ENCODE data around the gene FZD2.

The FZD2 gene

DNA sequence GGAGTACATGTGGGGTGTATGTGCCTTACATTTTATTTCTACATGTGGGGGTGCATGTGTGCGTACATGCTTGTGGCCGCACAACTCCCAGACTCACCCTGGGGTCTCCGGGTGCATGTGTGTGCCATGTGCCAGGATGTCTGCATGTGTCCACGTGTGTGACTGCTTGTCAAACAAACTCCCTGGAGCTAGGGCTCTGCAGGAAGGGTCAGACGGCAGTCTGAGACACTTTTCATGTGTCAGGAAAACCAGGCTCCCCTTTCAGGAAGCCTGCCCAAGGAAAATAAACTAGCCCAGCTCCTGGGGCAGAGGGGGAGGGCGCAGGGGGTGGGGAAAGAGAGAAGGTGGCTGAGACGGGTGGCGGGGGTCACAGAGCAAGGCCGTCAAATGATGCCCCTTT is 44.7 kb downstream of the FZD2 start:
- Histone ChIP-seq H3K27me3 (ENCODE audit: insufficient read depth, low read length) (no peaks in the 10 kb centered on the region), H3K4me3 (ENCODE audit: low read length) (no peak overlapping the region), H3K27ac (ENCODE audit: low read depth, low read length) (no peak overlapping the region), H3K9ac (ENCODE audit: low read depth, low read length) (no peak overlapping the region), H3K4me1 (ENCODE audit: insufficient read depth, low read length) (peaks cover 14% of the 10 kb centered on the region), H3K36me3 (ENCODE audit: insufficient read depth, low read length) (no peaks in the 10 kb centered on the region), H3K9me3 (ENCODE audit: insufficient read depth, low read depth, low read length) (no peaks in the 10 kb centered on the region)
- WGBS: 84% methylated on average over 9 of the region's 9 CpGs

DNA sequence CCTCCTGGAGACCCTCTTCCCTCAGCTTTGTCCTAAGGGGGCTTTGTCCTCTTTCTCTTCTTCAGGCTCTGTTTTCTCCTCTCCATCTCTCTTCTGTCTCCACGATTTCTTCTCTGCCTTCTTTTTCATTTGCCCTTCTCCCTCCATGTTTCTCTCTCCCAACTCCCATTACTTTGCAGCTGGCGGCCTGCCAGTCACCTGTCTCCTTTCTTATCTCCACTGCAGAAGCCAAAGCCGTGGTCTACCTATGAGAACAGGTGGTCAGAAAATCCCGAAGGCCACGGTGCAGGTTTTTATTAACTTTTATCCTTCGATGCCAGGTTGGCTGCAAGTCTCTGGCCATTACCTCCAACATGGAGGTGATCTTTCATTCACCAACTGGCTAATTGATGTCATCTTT is 45.1 kb downstream of the FZD2 start:
- 84% methylated on average over 6 of the region's 6 CpGs for WGBS
- Histone ChIP-seq H3K36me3 (ENCODE audit: insufficient read depth, low read length) (no peaks in the 10 kb centered on the region), H3K27ac (ENCODE audit: low read depth, low read length) (no peak overlapping the region), H3K9me3 (ENCODE audit: insufficient read depth, low read depth, low read length) (no peaks in the 10 kb centered on the region), H3K4me3 (ENCODE audit: low read length) (no peak overlapping the region), H3K27me3 (ENCODE audit: insufficient read depth, low read length) (no peaks in the 10 kb centered on the region), H3K9ac (ENCODE audit: low read depth, low read length) (no peak overlapping the region), H3K4me1 (ENCODE audit: insufficient read depth, low read length) (peaks cover 14% of the 10 kb centered on the region)

DNA sequence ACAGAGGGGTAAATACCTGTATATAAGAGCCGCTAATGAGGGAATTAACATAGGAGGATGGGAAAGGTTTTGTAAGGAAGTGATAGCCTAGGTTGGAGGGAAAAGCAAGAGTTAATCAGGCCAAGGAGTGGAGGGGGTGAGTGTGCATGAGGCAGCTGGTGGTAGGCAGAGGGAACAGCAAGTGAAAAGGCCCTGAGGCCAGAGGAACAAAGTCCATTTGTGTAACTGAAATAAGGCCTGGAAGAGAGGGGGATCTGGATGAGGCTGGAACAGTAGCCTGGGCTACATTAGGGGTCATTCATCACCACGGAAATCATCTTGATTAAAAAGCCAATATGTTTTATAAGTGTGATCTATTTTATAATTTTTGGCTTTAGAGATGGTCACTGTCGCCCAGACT is 45.7 kb downstream of the FZD2 start:
- Histone ChIP-seq H3K9me3 (ENCODE audit: insufficient read depth, low read depth, low read length) (no peaks in the 10 kb centered on the region), H3K27ac (ENCODE audit: low read depth, low read length) (no peak overlapping the region), H3K4me1 (ENCODE audit: insufficient read depth, low read length) (peaks cover 17% of the 10 kb centered on the region), H3K9ac (ENCODE audit: low read depth, low read length) (no peak overlapping the region), H3K36me3 (ENCODE audit: insufficient read depth, low read length) (no peaks in the 10 kb centered on the region), H3K4me3 (ENCODE audit: low read length) (no peak overlapping the region), H3K27me3 (ENCODE audit: insufficient read depth, low read length) (no peaks in the 10 kb centered on the region)
- WGBS: 95% methylated on average over 3 of the region's 3 CpGs

DNA sequence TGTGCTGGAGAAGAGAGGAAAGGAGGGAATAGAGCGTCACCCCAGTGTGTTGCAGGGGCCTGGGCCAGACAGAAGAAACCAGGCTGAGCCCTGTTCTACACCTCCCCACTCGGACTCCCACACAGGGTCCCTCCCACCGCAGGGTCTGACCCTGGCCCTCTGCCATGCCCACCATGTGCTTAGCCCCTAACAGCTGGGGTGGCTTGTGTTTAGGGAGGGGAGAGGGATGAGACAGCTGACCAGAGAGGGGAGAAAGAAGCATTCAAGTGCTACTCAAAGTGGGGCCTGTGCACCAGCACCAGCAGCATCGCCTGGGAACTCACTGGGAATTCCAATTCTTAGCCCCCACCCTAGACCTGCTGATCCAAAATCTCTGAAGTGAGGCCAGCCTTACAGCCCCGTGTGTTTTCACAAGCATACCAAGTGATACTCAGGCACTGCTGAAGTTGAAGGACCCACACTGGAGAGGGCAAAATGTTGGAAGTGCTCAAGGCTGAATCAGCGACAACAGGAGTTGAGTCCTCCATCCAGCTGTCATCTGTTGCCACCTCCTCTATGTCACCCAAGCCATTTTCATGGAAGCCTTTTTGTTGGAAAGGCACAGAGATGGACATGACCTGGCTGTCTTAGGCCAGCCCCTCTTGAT is 47.0 kb downstream of the FZD2 start:
- Histone ChIP-seq H3K4me3 (ENCODE audit: low read length) (no peak overlapping the region), H3K9me3 (ENCODE audit: insufficient read depth, low read depth, low read length) (no peaks in the 10 kb centered on the region), H3K9ac (ENCODE audit: low read depth, low read length) (no peak overlapping the region), H3K27ac (ENCODE audit: low read depth, low read length) (no peak overlapping the region), H3K4me1 (ENCODE audit: insufficient read depth, low read length) (peaks cover 22% of the 10 kb centered on the region), H3K36me3 (ENCODE audit: insufficient read depth, low read length) (no peaks in the 10 kb centered on the region), H3K27me3 (ENCODE audit: insufficient read depth, low read length) (no peaks in the 10 kb centered on the region)
- 85% methylated on average over 6 of the region's 6 CpGs for WGBS

DNA sequence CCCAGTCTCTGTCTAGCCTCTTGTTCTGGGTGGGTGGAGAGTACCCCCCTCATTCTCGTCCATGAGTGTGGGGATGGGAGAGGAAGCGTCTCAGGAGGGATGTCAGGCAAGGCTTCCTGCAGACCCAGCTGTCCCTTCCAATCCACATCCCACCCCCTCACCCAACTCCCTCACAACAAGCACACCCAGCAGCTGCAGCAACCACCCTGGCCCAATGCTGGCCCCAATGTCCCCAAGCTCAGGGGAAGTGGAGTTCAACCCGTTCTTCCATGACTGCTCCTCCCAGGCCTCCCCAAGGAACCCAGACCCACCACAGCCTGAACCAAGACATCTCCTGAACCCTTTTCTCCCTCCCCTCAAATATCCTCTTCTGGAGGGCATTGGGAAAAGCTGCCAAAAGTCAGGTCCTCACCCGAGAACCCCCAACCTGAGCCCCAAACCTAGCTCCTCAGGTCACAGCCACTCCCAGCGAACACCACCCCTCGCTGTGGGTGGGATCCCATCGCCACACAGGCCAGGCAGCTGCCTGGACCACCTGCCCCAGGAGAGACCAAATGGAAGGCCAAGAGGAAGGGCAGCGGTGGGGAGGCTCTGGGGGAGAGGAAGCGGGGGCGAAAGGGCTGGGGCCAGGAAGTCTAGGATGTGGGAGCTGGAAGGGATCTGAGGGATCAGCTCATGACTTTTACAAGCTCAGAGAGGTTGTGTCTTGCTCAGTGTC is 47.6 kb downstream of the FZD2 start:
- no peak overlapping the region for H3K27ac ChIP-seq (ENCODE audit: low read depth, low read length)
- no peaks in the 10 kb centered on the region for H3K36me3 ChIP-seq (ENCODE audit: insufficient read depth, low read length)
- H3K4me3 ChIP-seq (ENCODE audit: low read length): no peak overlapping the region
- H3K9ac ChIP-seq (ENCODE audit: low read depth, low read length): no peak overlapping the region
- peaks cover 15% of the 10 kb centered on the region for H3K4me1 ChIP-seq (ENCODE audit: insufficient read depth, low read length)
- H3K27me3 ChIP-seq (ENCODE audit: insufficient read depth, low read length): no peaks in the 10 kb centered on the region
- H3K9me3 ChIP-seq (ENCODE audit: insufficient read depth, low read depth, low read length): no peaks in the 10 kb centered on the region
- 92% methylated on average over 8 of the region's 10 CpGs for WGBS

DNA sequence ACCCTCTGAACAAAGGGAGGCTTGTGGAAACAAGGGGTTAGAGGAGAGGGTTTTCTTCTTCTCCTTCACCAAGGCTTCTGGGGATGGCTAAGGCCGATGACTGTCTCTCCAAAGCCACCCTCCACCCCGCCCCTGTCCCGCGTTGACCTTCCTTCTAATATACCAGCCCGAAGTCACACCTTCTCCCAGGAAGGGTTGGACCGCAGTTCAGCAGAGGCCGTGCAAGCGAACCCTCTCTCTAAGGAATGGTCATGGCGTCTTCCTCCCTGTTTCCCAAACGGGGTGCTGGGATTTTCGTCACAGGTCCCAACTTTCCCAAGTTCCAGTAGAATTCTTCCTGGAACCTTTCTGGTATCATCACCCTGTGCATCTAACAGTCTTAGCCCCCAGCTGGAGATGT is 49.4 kb downstream of the FZD2 start:
- no peaks in the 10 kb centered on the region for H3K9me3 ChIP-seq (ENCODE audit: insufficient read depth, low read depth, low read length)
- no peak overlapping the region for H3K4me3 ChIP-seq (ENCODE audit: low read length)
- H3K36me3 ChIP-seq (ENCODE audit: insufficient read depth, low read length): no peaks in the 10 kb centered on the region
- H3K4me1 ChIP-seq (ENCODE audit: insufficient read depth, low read length): peaks cover 11% of the 10 kb centered on the region
- WGBS: 95% methylated on average over 11 of the region's 11 CpGs
- no peak overlapping the region for H3K9ac ChIP-seq (ENCODE audit: low read depth, low read length)
- H3K27ac ChIP-seq (ENCODE audit: low read depth, low read length): no peak overlapping the region
- no peaks in the 10 kb centered on the region for H3K27me3 ChIP-seq (ENCODE audit: insufficient read depth, low read length)

DNA sequence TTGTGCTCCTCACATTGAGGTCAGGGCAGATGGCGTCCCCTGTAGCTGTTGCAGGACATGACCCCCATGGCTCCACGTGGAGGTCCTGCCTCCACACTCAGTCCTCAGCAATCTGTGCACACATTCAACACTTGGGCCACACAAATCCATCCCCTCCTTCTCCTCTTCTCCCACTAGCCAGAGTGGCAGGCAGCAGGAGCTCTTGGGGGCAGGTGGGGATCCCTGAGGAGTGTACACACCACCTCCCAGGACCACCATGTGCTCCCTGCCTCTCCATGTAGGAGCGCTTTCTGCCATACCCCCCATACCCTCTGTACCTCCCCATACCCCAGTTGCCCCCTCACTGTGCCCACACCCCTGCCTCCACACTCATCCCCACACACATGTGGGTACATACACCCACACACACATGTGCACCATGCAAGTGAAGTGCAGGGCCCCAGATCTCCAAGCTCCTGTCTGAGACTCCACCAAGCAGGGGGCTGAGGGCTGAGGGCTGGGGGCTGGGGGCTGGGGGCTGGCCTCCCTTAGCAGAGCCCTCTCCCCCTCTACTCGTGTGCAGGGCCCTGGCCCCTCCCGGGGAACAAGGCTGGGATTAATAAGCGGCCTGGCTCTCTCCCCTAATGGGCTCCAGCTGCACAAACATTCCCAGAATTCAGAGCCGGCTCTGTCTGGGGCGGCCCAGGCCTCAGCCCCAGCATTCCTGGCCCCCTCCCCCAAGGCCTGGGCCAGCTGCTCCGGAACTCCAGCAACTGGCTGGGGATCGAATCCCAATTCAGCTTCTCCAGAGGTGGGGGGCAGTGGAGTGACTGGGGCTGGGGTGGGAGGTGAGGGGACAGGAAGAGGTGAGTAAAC is 50.8 kb downstream of the FZD2 start:
- Histone ChIP-seq H3K4me1 (ENCODE audit: insufficient read depth, low read length) (peaks cover 11% of the 10 kb centered on the region), H3K9me3 (ENCODE audit: insufficient read depth, low read depth, low read length) (no peaks in the 10 kb centered on the region), H3K36me3 (ENCODE audit: insufficient read depth, low read length) (no peaks in the 10 kb centered on the region), H3K27ac (ENCODE audit: low read depth, low read length) (peak overlapping the region; percentile 57; the same call in 1 of the 2 replicates), H3K27me3 (ENCODE audit: insufficient read depth, low read length) (no peaks in the 10 kb centered on the region), H3K4me3 (ENCODE audit: low read length) (no peak overlapping the region), H3K9ac (ENCODE audit: low read depth, low read length) (no peak overlapping the region; the same call in none of the 2 replicates)
- 52% methylated on average over 10 of the region's 10 CpGs for WGBS

DNA sequence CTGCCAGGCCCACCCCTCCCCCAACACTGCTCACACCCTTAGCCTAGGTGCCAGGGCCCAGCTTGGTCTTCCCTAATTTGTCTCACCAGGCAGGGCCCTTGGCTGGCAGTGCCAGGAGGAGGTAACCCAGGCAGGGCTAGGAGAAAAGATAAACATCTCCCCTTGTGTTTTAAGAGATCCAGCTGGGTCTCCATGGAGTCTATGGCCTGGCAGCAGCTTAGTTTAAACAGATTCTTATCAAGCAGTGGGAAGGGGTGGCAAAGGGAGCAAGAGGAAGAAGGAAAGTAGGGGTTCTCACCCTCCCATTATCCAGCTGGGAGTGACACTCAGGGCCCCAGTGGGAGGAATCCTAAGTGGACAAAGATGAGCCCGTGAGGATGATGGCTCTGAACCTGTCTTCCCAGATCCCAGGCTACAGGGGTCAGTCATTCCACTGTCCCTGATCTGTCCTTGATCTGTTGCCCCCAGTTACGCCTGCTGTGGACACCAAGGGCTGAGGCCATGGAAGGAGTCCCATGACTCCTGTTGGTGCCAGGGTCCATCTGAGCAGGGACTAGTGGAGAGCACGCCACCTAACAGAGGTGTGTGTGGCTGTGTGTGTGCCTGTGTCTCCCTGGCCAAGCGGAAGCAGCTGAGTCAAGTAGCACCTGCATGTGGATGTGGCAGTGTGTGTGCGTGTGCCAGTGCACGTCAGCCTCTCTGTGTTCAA is 51.6 kb downstream of the FZD2 start:
- peak overlapping the region; percentile 57; the same call in 1 of the 2 replicates for H3K27ac ChIP-seq (ENCODE audit: low read depth, low read length)
- 89% methylated on average over 6 of the region's 6 CpGs for WGBS
- H3K36me3 ChIP-seq (ENCODE audit: insufficient read depth, low read length): no peaks in the 10 kb centered on the region
- no peak overlapping the region for H3K4me3 ChIP-seq (ENCODE audit: low read length)
- H3K9me3 ChIP-seq (ENCODE audit: insufficient read depth, low read depth, low read length): no peaks in the 10 kb centered on the region
- no peaks in the 10 kb centered on the region for H3K27me3 ChIP-seq (ENCODE audit: insufficient read depth, low read length)
- H3K4me1 ChIP-seq (ENCODE audit: insufficient read depth, low read length): peaks cover 11% of the 10 kb centered on the region
- H3K9ac ChIP-seq (ENCODE audit: low read depth, low read length): peak overlapping the region; percentile 16; the same call in 1 of the 2 replicates

DNA sequence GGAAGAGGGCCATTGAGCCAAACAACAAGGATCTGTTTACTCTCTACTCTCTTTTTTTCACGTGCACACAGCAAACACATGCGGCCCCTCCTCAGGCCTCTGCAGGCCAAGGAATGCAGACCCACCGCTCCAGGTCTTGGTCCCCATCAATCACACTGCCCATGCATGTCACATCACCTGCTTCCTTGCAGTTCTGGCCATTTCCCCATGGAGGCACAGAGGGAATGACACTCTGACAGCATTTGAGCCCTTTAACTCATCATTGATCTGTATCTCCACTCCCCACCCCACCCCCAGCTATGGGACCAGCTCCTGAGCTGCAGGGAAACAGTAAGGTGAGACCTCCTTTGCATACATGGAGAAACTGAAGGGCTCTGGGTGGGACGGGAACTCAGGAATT is 53.0 kb downstream of the FZD2 start:
- 70% methylated on average over 4 of the region's 4 CpGs for WGBS
- H3K4me3 ChIP-seq (ENCODE audit: low read length): no peak overlapping the region
- no peak overlapping the region for H3K9ac ChIP-seq (ENCODE audit: low read depth, low read length)
- no peaks in the 10 kb centered on the region for H3K36me3 ChIP-seq (ENCODE audit: insufficient read depth, low read length)
- no peak overlapping the region for H3K27ac ChIP-seq (ENCODE audit: low read depth, low read length)
- H3K9me3 ChIP-seq (ENCODE audit: insufficient read depth, low read depth, low read length): no peaks in the 10 kb centered on the region
- H3K27me3 ChIP-seq (ENCODE audit: insufficient read depth, low read length): no peaks in the 10 kb centered on the region
- H3K4me1 ChIP-seq (ENCODE audit: insufficient read depth, low read length): peaks cover 11% of the 10 kb centered on the region
